ENCODE measurements around the gene RNU5B-1. TPM values are rescaled to one million over a fixed set of nuclear protein-coding genes. Genes with fewer than 3 reads are reported as not detected.

The RNU5B-1 gene
- total and polyA plus RNA-seq, 9 of the 15 experiments (the other 6 are each of a cell fraction or from before 2014, with no cell fraction given): 14.2 TPM; not detected in 8

GRCh38 chr15:65286069-65286703, 18.3 kb upstream of the RNU5B-1 start (continued):
- TF ChIP-seq CBX2 (IDR thresholded peaks at IDR 0.05; ENCODE audit: insufficient read depth, low read length, poor library complexity, severe bottlenecking) (no peak), MAFK (IDR thresholded peaks at IDR 0.05; ENCODE audit: low read length) (no peak), RNF219 (CRISPR knock-in tag; IDR thresholded peaks at IDR 0.05) (no peak), ZNF699 (CRISPR knock-in tag; IDR thresholded peaks at IDR 0.05; ENCODE audit: insufficient replicate concordance) (no peak), GTF2A2 (tag; IDR thresholded peaks at IDR 0.05) (no peak), CHCHD3 (CRISPR knock-in tag; IDR thresholded peaks at IDR 0.05) (no peak), KAT8 (IDR thresholded peaks at IDR 0.05; ENCODE audit: low read depth) (no peak), E4F1 (CRISPR knock-in tag; IDR thresholded peaks at IDR 0.05; ENCODE audit: borderline replicate concordance) (no peak), LARP7 (IDR thresholded peaks at IDR 0.05) (no peak), ZFPM2 (CRISPR knock-in tag; IDR thresholded peaks at IDR 0.05) (no peak), HNRNPL (IDR thresholded peaks at IDR 0.05; ENCODE audit: low read depth, low read length) (no peak), TEAD1 (CRISPR knock-in tag; IDR thresholded peaks at IDR 0.05) (peak in 1 of 2 experiments; percentile 65; a peak in 1 of 4 replicates), CEBPZ (IDR thresholded peaks at IDR 0.05; ENCODE audit: borderline replicate concordance, low read depth, low read length) (no peak), HDAC3 (IDR thresholded peaks at IDR 0.05; ENCODE audit: borderline replicate concordance, partially characterized antibody) (no peak), AFF4 (CRISPR knock-in tag; IDR thresholded peaks at IDR 0.05) (no peak; the same call in 1 of the 2 replicates)

Measured in K562 (cell line).